HG02870 (cell line): ENCODE data around the gene GRIN2C.
"Not testable (repeated sequence)": the region's sequence is repeated elsewhere in the genome, so short reads cannot be mapped to it uniquely, and the experiment has no call there.

Experiments used
- ATAC-seq: cut with Tn5 transposase; IDR thresholded peaks from one replicate; pipeline ENCODE4 v1.9.1; 2021; ENCODE audit warnings: mild to moderate bottlenecking, moderate library complexity; ENCODE audit not compliant: unreplicated experiment

The GRIN2C gene

GRCh38 chr17:74881073-74881472 lies 21.4 kb upstream of the GRIN2C start:
- no peak for ATAC-seq

- ATAC-seq = no peak
These were observed 19.6 kb upstream of the GRIN2C start for GRCh38 chr17:74879308-74879707.

GRCh38 chr17:74878658-74879057 lies 19.0 kb upstream of the GRIN2C start:
- no peak for ATAC-seq

- no peak for ATAC-seq
These were observed 18.2 kb upstream of the GRIN2C start for GRCh38 chr17:74877592-74878548.

GRCh38 chr17:74875977-74876593 lies 16.4 kb upstream of the GRIN2C start:
- ATAC-seq = no peak

- no peak for ATAC-seq
These were observed 15.7 kb upstream of the GRIN2C start for GRCh38 chr17:74875155-74875976.

GRCh38 chr17:74874615-74875037 lies 14.9 kb upstream of the GRIN2C start:
- no peak for ATAC-seq

GRCh38 chr17:74873874-74874614 lies 14.4 kb upstream of the GRIN2C start:
- ATAC-seq = no peak

GRCh38 chr17:74873037-74873873 lies 13.6 kb upstream of the GRIN2C start:
- ATAC-seq = peak; percentile 91

GRCh38 chr17:74872313-74873036 lies 12.8 kb upstream of the GRIN2C start, which contains the start of gene FDXR:
Gene FDXR (minus strand): TSS chr17:74872994. CDS start chr17:74872944, 50 bp downstream.
- ATAC-seq = peak; percentile 35

GRCh38 chr17:74871356-74872076 lies 11.8 kb upstream of the GRIN2C start:
- no peak for ATAC-seq

- ATAC-seq = no peak
These were observed 10.8 kb upstream of the GRIN2C start for GRCh38 chr17:74870512-74870911.

GRCh38 chr17:74870028-74870427 lies 10.3 kb upstream of the GRIN2C start:
- ATAC-seq = not testable (repeated sequence)

GRCh38 chr17:74868908-74869255 lies 9.2 kb upstream of the GRIN2C start:
- ATAC-seq = no peak

- ATAC-seq = no peak
These were observed 8.7 kb upstream of the GRIN2C start for GRCh38 chr17:74868251-74868907.

- ATAC-seq = no peak
These were observed 6.6 kb upstream of the GRIN2C start for GRCh38 chr17:74866198-74866835.

- ATAC-seq = no peak
These were observed 6.0 kb upstream of the GRIN2C start for GRCh38 chr17:74865504-74866197.
